Inferior parietal cortex (tissue), 1 donor: ENCODE measurements around the gene CUX1.
"Not testable (repeated sequence)": the region's sequence is repeated elsewhere in the genome, so short reads cannot be mapped to it uniquely, and the experiment has no call there.

Experiments used
- DNase-seq: peaks from one replicate; pipeline ENCODE4 v3.0.0-alpha.2; 2016; ENCODE audit errors: extremely low spot score

Gene CUX1

GRCh38 chr7:102044984-102045673 is 227.7 kb downstream of the CUX1 start:
- DNase-seq = peak; percentile 42

GRCh38 chr7:102045681-102046372 is 228.4 kb downstream of the CUX1 start:
- no peak for DNase-seq

GRCh38 chr7:102046373-102047117 is 229.1 kb downstream of the CUX1 start:
- no peak for DNase-seq

DNA sequence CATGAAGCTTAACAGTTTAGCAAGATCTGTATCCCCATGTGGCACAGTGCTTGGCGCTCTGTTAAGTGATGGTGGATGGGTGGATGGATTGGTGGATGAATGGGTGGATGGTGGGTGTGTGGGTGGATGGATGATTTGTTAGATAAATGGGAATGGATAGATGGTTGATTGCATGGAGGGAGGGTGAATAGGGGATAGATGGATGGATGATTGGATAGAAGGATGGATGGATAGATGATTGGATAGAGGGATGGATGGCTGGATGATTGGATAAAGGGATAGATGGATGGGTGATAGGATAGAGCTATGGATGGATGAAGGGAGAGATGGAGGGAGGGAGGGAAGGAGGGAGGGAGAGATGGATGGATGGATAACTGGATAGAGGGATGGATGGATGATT is 229.7 kb downstream of the CUX1 start:
- no peak for DNase-seq

- no peak for DNase-seq
Observed at GRCh38 chr7:102049765-102050164, 232.3 kb downstream of the CUX1 start.

DNA sequence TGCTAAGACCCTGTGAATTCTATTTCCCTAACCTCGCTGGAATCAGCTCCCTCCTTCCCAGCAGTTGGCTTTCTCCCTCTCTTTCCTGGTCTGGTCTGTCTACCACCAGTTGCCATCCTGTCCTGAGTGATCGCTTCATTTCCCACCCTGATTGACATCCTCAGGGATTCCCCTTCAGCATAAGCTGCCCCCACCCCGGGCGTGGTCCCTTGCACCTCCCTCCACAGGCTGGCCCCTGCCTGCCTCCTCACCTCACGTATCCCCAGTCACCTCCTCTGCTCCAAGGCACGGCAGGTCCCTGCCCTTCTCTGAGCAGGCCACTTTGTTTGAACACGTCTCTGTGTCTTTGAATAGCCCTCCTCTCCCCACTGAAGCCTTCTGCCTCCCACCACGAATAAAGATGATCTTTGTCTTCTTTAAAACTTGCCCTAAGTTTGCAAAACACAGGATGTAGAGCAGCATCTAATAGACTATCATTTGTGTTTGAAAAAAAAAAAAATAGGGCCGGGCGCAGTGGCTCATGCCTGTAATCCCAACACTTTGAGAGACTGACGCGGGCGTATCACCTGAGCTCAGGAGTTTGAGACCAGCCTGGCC is 233.5 kb downstream of the CUX1 start:
- DNase-seq = no peak

- not testable (repeated sequence) for DNase-seq
Observed at GRCh38 chr7:102051736-102052135, 234.3 kb downstream of the CUX1 start.

DNA sequence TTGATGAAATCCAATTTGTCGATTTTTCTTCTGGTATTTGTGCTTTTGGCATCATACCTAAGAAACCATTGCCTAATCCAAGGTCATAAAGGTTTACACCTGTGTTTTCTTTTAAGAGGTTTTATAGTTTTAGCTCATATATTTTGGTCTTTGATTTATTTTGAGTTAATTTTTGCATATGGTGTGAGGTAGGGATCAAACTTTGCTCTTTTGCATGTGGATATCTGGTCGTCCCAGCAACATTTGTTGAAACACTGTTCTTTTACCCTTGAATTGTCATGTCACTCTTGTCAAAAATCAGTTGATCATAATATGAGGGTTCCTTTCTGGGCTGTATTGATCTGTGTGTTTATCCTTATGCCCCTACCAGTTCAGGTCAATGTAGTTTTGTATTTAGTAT is 236.7 kb downstream of the CUX1 start:
- no peak for DNase-seq

DNA sequence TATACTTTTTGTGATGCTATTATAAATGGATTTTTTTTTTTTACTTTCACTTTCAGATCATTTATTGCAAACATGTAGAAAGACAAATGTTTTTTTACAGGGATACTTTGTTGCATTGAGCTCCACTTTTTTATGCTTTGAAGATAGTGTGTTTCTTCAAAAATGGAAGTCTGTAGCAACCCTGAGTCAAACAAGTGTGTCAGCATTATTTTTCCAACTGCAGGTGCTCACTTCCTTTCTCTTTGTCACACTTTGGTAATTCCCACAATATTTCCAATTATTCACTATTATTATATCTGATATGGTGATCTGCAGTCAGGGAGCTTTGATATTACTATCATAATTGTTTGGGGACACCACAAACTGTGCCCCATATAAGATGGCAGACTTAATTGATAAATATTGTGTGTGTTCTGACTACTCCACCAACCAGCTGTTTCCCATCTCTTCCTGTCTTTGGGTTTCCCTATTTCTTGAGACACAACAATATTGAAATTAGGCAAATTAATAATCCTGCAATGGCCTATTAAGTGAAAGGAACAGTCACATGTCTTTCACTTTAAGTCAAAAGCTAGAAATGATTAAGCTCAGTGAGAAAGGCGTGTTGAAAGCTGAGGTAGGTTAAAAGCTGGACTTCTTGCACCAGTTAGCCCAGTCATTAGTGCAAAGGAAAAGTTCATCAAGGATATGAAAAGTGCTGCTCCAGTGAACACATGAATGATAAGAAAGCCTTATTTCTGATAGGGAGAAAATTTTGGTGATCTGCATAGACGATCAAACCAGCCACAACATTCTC is 238.0 kb downstream of the CUX1 start:
- DNase-seq = no peak

DNA sequence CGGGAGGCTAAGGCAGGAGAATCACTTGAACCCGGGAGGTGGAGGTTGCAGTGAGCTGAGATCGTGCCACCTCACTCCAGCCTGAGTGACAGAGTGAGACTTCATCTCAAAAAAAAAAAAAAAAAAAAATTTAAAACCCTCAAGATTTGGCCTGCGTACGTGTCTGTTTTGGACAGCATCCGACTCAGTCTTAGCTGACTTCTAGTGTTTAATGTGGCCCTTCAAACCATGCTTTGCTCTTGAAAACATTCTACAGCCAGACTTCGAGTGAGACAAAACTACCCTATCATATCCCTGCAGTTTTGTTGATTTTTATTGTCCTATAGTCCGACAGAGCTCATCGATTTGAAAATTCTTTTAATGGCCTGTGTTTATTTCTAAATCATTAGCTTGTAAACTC is 242.1 kb downstream of the CUX1 start:
- no peak for DNase-seq

GRCh38 chr7:102061354-102061945 is 244.0 kb downstream of the CUX1 start:
- DNase-seq = no peak

DNA sequence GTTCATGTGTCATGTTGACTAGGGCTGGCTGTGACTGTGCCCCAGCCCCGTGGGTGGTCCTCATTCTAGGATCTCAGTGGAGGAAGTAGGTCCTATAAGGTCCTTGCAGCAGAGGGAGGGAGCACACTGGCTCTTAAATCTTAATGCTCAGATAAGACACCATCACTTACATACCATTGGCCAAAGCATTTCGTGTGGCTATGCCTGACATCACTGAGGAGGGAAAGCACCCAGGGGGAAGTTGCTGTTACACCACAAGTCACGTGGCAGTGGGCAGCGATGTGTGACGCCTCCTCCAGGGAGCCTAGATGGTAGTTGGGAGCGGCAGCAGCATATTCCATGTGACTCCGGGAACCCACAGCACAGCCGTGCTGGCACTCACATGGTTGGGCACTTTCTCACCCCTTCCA is 244.6 kb downstream of the CUX1 start:
- DNase-seq = no peak

DNA sequence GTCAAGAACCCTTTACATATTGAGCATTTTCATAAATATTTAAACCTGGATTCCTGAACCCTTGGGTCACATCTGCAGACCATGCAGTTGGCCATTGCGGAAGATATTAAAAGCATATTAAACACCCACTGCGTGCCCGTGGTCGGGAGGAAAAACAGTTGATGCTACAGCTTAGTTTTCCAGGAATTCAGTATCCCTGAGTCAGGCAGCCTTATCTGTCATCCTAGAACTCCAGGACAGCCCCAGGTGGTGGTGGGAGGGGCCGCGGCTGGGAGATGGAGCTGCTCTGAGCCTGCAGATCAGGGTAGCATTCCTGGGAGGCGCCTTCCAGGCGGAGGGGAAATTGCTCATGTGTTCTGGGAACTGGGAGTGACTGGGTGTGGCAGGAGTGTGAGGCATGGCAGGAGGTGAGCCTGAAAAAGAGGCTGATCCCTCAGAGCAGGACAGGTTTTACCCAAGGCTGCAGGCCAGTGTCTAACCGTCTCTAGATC is 246.3 kb downstream of the CUX1 start:
- DNase-seq = no peak

GRCh38 chr7:102064361-102065025 is 247.1 kb downstream of the CUX1 start:
- no peak for DNase-seq

DNA sequence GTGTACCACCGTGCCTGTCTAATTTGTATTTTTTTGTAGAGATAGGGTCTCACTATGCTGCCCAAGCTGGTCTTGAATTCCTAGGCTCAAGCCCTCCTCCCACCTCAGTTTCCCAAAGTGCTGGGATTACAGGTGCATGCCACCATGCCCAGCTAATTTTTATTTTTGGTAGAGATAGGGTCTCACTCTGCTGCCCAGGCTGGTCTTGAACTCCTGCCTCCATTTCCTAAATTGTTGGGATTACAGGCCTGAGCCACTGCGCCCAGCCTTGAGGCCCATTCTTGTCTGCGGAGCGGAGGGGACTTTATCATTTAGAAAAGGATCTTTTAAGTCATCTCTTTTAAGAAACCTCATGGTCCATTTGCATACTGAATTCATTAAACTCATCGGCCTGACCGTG is 247.8 kb downstream of the CUX1 start:
- DNase-seq = no peak

DNA sequence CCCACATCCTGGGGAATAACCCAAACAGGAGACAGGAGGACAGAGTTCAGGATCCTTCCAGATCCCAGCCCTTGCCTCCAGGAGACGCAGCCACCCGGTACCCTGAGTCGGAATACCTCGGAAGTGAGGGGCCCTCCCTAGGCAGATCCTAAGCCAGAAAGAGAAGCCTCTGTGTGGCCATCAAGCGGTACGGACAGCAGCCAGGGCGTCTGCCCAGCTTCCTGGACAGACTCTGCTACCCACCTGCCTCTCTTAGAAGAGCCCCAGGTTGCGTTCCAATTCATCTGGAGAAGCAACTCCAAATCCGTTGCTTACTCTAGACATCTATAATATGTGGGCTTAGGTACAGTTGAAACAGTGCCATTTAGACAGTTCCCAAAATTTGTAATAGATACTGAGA is 249.1 kb downstream of the CUX1 start:
- DNase-seq = no peak

DNA sequence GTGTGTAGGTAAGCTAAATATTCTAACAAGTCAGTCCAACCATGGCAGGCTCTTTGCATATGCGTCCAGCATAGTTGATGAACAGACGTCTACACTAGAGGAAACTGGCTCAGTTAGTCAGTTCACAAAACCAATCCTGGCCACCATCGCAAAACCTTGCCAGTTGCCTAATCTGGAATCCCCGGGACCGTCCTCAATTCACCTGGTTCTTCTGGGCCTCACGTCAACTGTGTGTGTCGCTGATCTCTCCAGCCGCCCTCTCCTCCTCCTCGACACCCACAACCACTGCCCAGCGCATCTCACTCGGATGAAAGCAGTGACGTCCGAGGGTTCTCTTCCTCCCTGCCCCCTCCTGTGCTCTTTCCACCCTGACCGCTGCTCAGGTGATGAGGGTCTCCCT is 251.4 kb downstream of the CUX1 start:
- DNase-seq = no peak

DNA sequence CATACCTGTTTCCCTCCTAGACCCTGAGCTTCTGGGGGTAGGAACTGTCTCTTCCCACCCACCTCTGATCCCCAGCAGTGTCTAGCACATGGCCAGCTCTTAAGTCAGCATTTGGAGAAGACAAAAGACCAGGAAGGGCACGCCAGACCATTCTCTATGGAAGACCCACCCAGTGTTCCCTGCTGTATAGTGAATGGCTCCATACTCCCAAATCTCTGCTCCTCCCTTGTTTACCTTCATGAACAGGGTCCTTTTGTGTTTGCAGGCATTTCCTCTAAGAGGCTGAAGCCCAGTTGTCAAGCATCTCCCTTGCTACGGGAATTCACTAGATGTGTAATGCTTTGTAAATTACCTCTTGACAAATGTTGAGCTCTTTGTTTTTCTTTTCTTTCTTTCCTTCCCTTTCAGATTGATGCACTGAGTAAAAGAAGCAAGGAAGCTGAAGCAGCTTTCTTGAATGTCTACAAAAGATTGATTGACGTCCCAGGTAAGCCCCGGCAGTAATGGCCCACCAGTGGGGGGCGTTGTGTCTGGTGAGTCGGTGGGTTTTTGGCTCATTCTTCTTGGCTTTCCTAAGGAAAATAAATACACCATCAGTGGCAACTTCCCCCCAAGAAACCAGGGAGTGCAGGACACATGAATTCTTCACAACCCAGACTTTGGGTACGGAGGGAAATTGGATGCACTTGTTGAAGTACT is 252.7 kb downstream of the CUX1 start:
- DNase-seq = no peak

GRCh38 chr7:102072003-102072402 is 254.6 kb downstream of the CUX1 start:
- no peak for DNase-seq

GRCh38 chr7:102072636-102073209 is 255.3 kb downstream of the CUX1 start:
- no peak for DNase-seq
